ENCODE results near the gene ZNF749.

- TF ChIP-seq POLR2AphosphoS5 (IDR thresholded peaks at IDR 0.05) = peak; percentile 79 to 87 (median 86)
- no peak for TF ChIP-seq CTCF (IDR thresholded peaks at IDR 0.05 in 8 of 11, conservative IDR thresholded peaks at IDR 0.05 in 3 of 11)
These were observed 24.1 kb upstream of the ZNF749 start, which contains the start of gene ZNF17 for GRCh38 chr19:57410877-57411671.
